Tibial nerve (tissue), 4 donors: ENCODE measurements around the gene LPIN3.

Source experiments
- EP300 ChIP-seq, 2 donors: sonication (generic); formaldehyde crosslinking; IDR thresholded peaks; one replicate each; pipeline ENCODE4 v1.6.1; 2017; ENCODE audit warnings: antibody characterized with exemption in 2 of 2, mild to moderate bottlenecking in 1 of 2
- POLR2A ChIP-seq, 2 donors: fragments of 450-650 bp; IDR thresholded peaks; one replicate each; pipeline ENCODE4 v1.6.1; 2017; ENCODE audit warnings: antibody characterized with exemption in 2 of 2, mild to moderate bottlenecking in 2 of 2, moderate library complexity in 2 of 2
- TF ChIP-seq, protein P1 (sequence below), 5 experiments: fragments of 200-600 bp in 3 of 5; fragments of 450-650 bp in 2 of 5; sonication (generic) in 3 of 5; IDR thresholded peaks; one replicate each; pipeline ENCODE4 v1.5.1; 2016 to 2019; ENCODE audit warnings: antibody characterized with exemption in 5 of 5, mild to moderate bottlenecking in 3 of 5, moderate library complexity in 2 of 5

GRCh38 chr20:41406353-41406752, 65.7 kb downstream of the LPIN3 start:
- TF ChIP-seq, protein P1, sequence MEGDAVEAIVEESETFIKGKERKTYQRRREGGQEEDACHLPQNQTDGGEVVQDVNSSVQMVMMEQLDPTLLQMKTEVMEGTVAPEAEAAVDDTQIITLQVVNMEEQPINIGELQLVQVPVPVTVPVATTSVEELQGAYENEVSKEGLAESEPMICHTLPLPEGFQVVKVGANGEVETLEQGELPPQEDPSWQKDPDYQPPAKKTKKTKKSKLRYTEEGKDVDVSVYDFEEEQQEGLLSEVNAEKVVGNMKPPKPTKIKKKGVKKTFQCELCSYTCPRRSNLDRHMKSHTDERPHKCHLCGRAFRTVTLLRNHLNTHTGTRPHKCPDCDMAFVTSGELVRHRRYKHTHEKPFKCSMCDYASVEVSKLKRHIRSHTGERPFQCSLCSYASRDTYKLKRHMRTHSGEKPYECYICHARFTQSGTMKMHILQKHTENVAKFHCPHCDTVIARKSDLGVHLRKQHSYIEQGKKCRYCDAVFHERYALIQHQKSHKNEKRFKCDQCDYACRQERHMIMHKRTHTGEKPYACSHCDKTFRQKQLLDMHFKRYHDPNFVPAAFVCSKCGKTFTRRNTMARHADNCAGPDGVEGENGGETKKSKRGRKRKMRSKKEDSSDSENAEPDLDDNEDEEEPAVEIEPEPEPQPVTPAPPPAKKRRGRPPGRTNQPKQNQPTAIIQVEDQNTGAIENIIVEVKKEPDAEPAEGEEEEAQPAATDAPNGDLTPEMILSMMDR (IDR thresholded peaks at IDR 0.05) = no peak
- TF ChIP-seq EP300 (IDR thresholded peaks at IDR 0.05) (no peak), POLR2A (IDR thresholded peaks at IDR 0.05) (no peak)
